ENCODE data around the gene CCKAR. TPM values are rescaled to one million over a fixed set of nuclear protein-coding genes. Genes with fewer than 3 reads are reported as not detected.

CCKAR gene
- total RNA-seq, 2 donors from 2014 or later, result 1.0 TPM; not detected in 1

DNA sequence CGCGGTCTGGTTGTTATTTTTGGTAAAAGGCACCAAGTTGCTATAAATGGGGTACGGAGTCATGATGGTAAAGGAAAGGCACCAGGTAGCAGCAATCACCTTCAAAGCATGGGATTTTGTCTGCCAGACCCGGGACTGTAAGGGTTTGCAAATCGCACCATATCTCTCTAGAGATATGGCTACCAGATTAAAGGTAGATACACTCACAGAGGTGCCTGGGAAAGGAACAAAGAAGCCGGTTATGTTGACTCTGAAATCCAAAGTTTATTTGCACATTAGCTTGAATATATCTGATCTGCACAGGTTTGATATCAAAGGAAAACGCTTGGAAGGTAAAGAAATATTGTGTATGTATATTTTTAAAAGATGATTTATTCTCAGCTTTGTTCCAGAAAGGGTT is 4.6 kb downstream of the CCKAR start:
- H3K9me3 ChIP-seq, result no peaks in the 10 kb centered on the region
- peaks cover 20% of the 10 kb centered on the region for H3K4me1 ChIP-seq
- ATAC-seq (no peak), DNase-seq (no peak)
- intact Hi-C loops (cut with DNase I), result no loop called here
- H3K36me3 ChIP-seq (replicated peaks in 1 of 2; ENCODE audit: insufficient read depth in 1 of 2, low read depth in 2 of 2), result no peaks in the 10 kb centered on the region
- 16 to 39% methylated on average over 7 of the region's 7 CpGs for WGBS, 2 donors
- H3K4me3 ChIP-seq, result no peak overlapping the region
- TF ChIP-seq CTCF (IDR thresholded peaks at IDR 0.05) (no peak), POLR2A (IDR thresholded peaks at IDR 0.05) (no peak)
- no peaks in the 10 kb centered on the region for H3K27me3 ChIP-seq
- no peak overlapping the region for H3K27ac ChIP-seq

GRCh38 chr4:26484516-26484915 is 5.8 kb downstream of the CCKAR start:
- TF ChIP-seq CTCF (IDR thresholded peaks at IDR 0.05), result no peak
- no peak for TF ChIP-seq POLR2A (IDR thresholded peaks at IDR 0.05)
- ATAC-seq, result no peak
- Histone ChIP-seq H3K9me3 (no peaks in the 10 kb centered on the region), H3K27ac (no peak overlapping the region), H3K27me3 (no peaks in the 10 kb centered on the region), H3K36me3 (replicated peaks in 1 of 2; ENCODE audit: insufficient read depth in 1 of 2, low read depth in 2 of 2) (no peaks in the 10 kb centered on the region), H3K4me1 (peaks cover 20% of the 10 kb centered on the region), H3K4me3 (no peak overlapping the region)
- DNase-seq, result no peak
- intact Hi-C loops (cut with DNase I), result no loop called here
- 73 to 79% methylated on average over 5 of the region's 5 CpGs for WGBS, 2 donors

DNA sequence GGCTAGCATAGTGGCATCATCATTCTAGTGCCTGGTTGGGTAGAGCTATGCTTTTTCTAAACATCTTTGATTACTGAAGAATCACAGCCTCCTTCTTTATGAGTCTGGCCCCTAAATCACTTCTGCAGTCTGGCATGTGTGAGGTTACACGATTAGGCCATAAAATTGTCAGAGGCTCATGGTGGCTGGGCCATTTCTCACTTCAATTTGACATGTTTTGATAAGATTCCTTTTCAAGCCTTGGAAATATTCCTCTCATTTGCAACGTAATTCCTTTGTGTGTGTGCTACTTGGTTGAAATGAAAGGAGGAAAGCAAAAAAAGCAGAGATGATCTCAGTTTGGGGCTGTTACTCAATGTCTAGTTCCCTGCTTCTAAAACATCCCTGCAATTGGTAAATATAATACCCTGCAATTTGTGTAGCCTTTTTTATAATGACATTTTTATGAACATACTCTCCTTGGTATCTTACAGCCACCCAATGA is 6.2 kb downstream of the CCKAR start:
- intact Hi-C loops (cut with DNase I), result no loop called here
- Histone ChIP-seq H3K36me3 (replicated peaks in 1 of 2; ENCODE audit: insufficient read depth in 1 of 2, low read depth in 2 of 2) (no peaks in the 10 kb centered on the region), H3K4me3 (no peak overlapping the region), H3K27me3 (no peaks in the 10 kb centered on the region), H3K9me3 (no peaks in the 10 kb centered on the region), H3K4me1 (peaks cover 20% of the 10 kb centered on the region), H3K27ac (no peak overlapping the region)
- ATAC-seq, result no peak
- TF ChIP-seq CTCF (IDR thresholded peaks at IDR 0.05) (no peak), POLR2A (IDR thresholded peaks at IDR 0.05) (no peak)
- 13 to 16% methylated on average over 2 of the region's 2 CpGs for WGBS, 2 donors
- DNase-seq, result no peak

DNA sequence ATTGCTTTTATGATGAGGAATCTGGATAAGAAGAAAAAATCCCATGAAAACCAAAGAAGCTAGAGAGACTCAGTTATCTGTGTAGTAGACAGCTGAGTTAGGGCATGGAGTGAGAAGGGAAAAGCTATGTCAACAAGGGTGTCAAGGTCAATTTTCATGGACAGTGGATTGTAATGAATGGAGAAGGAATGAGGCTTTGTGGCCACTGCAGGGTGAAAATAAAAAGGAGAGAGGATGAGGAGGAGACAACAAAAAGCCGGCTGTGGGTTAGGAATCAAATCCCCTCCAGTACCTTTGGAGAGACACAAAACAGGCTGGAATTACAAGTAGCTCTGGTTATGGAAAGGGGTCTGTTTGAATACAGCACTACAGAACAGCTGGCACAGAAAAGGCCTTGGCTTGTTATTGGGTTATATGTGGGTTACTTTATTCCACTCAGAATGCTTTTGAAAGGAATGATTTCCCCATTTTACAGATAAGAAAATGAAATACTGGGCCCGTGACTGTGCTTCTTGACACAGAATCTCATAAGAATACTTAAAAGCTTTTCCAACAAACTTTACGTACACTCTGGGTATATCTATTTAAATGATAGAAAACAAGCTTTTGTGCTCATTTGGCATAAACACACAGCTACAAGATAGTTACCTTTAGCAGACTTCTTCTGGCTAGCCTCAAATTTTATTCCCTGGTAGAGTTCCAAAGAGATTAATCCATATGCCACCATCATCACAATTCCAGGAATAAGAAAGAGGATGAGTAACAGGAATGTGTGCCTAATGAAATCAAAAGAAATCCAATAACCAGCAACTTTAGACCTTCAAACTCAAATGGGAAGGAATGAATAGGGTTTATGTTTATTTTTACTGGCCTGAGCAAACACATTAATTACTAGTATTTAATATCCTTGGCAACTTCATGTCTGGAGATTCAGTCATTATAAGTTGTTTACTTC is 7.5 kb downstream of the CCKAR start:
- DNase-seq (no peak), ATAC-seq (no peak)
- Histone ChIP-seq H3K4me1 (peaks cover 29% of the 10 kb centered on the region), H3K4me3 (no peak overlapping the region), H3K9me3 (no peaks in the 10 kb centered on the region), H3K27me3 (no peaks in the 10 kb centered on the region), H3K27ac (no peak overlapping the region), H3K36me3 (replicated peaks in 1 of 2; ENCODE audit: insufficient read depth in 1 of 2, low read depth in 2 of 2) (no peaks in the 10 kb centered on the region)
- 74 to 78% methylated on average over 3 of the region's 3 CpGs for WGBS, 2 donors
- no peak for TF ChIP-seq POLR2A (IDR thresholded peaks at IDR 0.05)
- no peak for TF ChIP-seq CTCF (IDR thresholded peaks at IDR 0.05)
- intact Hi-C loops (cut with DNase I), result no loop called here

Data from body of pancreas (tissue), 4 donors.